Measurements from ENCODE around the gene OR9A4.
"Not testable (repeated sequence)": the region's sequence is repeated elsewhere in the genome, so short reads cannot be mapped to it uniquely, and the experiment has no call there.

The OR9A4 gene

GRCh38 chr7:141916099-141916498 lies at the start of gene OR9A4:
TSS of gene OR9A4 (plus strand) at chr7:141916399. CDS start at chr7:141918876, 2,477 bp downstream.
- no peak for DNase-seq (ENCODE audit: low read depth)

DNA sequence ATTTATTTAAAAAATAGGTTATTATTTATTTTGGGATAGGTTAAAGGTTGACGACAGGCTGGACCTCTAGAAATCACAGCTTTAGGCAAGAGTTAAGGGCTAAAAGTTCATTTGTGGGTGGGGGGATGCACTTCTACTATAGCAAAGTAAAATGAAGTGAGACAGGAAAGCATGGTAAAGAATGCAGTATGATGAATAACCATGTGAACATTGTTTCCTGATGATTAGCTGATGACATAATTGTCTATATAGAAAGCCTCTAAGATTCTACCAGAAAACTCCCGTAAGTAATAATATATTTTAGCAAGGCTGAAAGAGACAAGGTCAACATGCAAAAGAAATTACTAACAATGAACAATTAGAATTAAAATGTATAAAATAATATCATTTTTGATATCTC lies 49.2 kb upstream of the OR9A4 start:
- DNase-seq (ENCODE audit: low read depth) = no peak

DNA sequence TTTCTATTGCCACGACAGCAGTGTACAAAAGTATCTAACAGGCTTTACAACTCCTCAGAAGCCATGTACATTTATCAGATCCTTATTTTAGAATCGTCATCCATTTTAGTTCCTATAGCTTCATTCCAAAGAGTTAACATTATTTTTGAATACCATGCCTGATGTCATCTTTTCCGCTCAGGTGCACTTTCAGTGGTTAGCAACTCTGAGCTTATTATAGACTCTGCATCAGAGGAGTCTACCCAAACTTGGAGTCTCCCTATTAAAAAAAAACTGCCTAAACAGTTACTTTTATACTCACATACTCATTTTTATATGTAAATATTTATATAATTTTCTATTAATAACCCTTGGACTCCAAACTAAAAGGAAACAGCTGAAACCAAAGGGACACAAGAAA lies 43.3 kb upstream of the OR9A4 start:
- DNase-seq (ENCODE audit: low read depth) = no peak

DNA sequence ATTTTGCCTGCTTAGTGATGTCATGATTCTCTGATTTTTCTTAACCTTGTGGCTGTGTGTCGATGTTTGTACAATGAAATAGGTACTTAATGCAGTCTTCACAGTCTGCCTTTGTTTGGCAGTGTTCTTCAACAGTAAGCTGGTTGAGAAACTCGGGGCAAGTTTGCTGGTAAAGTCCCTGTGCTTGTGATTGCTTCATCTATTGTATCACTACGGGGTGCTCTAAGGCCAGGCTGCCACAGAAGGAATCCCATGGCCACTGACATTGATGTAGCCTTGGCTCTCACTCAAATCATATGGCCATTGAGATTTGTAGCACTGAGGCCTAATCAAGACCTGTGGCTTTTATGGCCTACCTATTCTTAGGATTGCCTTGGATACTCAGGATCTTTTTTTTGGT lies 41.4 kb upstream of the OR9A4 start:
- DNase-seq (ENCODE audit: low read depth) = no peak

DNA sequence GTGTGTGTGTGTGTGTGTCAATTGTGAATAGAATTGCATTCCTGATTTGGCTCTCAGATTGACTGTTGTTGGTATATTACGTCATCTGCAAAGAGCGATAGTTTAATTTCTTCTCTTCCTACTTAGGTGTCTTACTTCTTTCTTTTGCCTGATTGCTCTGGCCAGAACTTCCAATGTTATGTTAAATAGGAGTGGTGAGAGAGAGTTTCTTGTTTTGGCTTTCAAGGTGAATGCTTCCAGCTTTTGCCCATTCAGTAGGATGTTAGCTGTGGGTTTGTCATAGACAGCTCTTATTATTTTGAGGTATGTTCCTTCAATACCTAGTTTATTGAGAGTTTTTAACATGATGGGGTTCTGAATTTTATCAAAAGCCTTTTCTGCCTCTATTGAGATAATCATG lies 40.7 kb upstream of the OR9A4 start:
- no peak for DNase-seq (ENCODE audit: low read depth)

GRCh38 chr7:141876371-141876770 lies 39.8 kb upstream of the OR9A4 start:
- DNase-seq (ENCODE audit: low read depth) = no peak

GRCh38 chr7:141877365-141877764 lies 38.8 kb upstream of the OR9A4 start:
- no peak for DNase-seq (ENCODE audit: low read depth)

- no peak for DNase-seq (ENCODE audit: low read depth)
Observed at GRCh38 chr7:141880960-141881359, 35.2 kb upstream of the OR9A4 start.

- no peak for DNase-seq (ENCODE audit: low read depth)
Observed at GRCh38 chr7:141884539-141885225, 31.5 kb upstream of the OR9A4 start.

- no peak for DNase-seq (ENCODE audit: low read depth)
Observed at GRCh38 chr7:141889321-141889720, 26.9 kb upstream of the OR9A4 start.

GRCh38 chr7:141891336-141891735 lies 24.9 kb upstream of the OR9A4 start:
- DNase-seq (ENCODE audit: low read depth) = no peak

GRCh38 chr7:141899366-141899765 lies 16.8 kb upstream of the OR9A4 start:
- DNase-seq (ENCODE audit: low read depth) = not testable (repeated sequence)

- DNase-seq (ENCODE audit: low read depth) = no peak
Observed at GRCh38 chr7:141906285-141906684, 9.9 kb upstream of the OR9A4 start.

- DNase-seq (ENCODE audit: low read depth) = no peak
Observed at GRCh38 chr7:141911391-141911790, 4.8 kb upstream of the OR9A4 start.

DNA sequence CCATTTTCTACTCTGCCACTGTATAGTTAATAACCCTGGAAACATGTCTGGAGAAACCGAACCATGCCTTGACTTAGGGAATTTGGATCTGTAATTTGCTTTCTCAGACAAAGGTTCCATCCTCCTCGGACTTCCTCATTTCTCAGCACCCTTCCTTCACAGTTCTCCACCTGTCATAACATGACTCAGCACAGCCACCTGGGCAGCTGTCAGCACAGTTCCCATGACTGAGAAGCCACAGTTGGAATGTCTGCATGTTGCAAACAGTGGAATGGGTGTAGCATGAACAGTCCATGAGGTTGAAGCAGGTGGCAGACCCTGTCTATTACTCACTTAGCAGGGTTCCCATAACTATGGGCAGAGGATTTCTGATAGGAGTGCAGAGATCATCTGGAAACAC lies 634 bp upstream of the OR9A4 start:
- no peak for DNase-seq (ENCODE audit: low read depth)

GRCh38 chr7:141920281-141920680 lies 4.1 kb downstream of the OR9A4 start:
- DNase-seq (ENCODE audit: low read depth) = no peak

DNA sequence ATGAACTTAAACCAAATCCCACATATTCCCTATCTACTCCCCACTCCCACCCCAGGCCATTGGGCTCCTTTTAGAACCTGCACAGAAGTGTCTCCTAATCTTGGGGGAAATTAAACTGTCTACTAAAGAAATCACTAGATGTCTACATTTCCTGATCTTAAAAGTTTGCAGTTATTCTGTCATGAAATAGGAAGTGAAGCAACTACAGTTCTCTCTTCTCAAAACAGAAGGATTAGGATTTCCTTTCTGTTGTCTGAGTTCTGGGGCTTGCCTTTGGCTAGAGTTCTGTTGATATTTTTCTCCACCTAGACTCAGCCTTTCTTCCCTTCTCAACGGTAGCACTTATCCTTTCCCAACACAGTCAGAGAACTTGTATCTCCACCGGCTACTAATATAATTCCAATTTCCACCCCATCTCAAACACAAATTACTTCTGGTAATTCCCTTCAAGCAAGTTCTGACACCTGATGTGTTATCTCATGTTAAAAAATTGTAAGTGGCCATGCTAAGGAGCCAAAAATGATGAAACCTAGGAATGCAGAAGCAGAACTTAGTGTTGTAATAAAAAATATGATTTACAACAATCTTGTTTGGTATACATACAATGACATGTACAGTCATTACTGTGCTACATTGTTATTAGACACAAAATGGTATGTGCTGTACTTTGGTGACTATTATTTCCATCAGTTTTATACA lies 12.1 kb downstream of the OR9A4 start:
- no peak for DNase-seq (ENCODE audit: low read depth)

DNA sequence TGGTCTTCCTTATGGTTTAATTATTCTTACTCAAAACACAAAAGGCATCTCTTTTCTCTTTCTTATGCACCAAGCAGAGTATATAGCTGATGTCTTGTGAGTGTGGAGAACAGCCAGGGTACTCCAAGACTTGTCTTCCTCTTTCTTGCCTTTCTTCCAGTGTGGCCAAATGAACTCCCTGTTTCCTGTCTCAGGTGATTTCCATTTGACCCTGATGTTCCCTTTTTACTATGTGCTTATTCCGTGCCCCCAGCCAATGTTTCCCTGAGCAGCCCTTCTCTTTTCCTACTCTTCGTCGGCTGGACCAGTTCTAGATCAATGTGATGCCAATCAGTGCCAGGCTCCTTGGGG lies 12.6 kb downstream of the OR9A4 start:
- no peak for DNase-seq (ENCODE audit: low read depth)

GRCh38 chr7:141930211-141930610 lies 14.0 kb downstream of the OR9A4 start:
- DNase-seq (ENCODE audit: low read depth) = no peak

- no peak for DNase-seq (ENCODE audit: low read depth)
Observed at GRCh38 chr7:141941075-141941474, 24.9 kb downstream of the OR9A4 start.

DNA sequence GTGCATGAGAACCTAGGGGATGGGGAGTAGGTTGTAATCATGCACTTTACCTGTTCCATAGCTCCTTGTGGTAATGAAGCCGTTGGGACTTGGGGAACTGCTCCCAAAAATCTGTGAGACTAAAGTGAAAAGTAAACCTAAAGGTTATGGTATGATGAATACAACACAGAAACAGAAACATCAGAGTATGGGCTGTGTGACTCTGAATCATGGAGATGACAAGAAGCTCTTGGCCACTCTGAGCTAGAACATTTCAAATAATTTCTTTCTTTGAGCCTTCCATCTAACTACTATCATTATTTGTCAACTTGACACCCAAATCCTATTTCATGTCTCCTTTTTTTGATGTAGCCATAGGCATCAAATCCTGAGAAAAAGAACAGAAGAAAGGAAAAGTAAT lies 27.6 kb downstream of the OR9A4 start:
- DNase-seq (ENCODE audit: low read depth) = no peak

- DNase-seq (ENCODE audit: low read depth) = no peak
Observed at GRCh38 chr7:141944811-141945210, 28.6 kb downstream of the OR9A4 start.

- DNase-seq (ENCODE audit: low read depth) = no peak
Observed at GRCh38 chr7:141945356-141945755, 29.2 kb downstream of the OR9A4 start.

DNA sequence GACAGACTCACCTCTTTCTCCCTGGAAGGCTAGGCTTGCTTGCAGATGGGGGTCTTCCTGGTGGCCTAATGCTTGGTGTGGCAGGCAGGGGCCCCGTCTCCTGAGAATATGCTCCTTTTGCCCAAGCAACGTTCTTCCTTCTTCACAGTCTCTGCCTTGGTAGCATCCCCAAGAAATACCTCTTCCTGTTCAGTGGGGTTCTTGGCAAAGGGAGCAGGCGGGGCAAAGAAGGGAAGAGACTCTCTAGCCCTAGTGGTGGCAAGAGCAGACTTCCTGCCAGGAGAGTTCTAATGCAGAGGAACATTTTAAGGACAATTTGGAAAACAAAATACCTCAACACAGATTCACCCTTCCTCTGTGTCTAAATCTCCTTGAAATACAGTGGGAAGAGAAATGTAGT lies 30.6 kb downstream of the OR9A4 start, which contains the start of gene CLEC5A:
Gene CLEC5A, minus strand, starts transcription at position 179 of the 400 bp plus-strand sequence. CDS start 682 bp downstream, outside the sequence.
- no peak for DNase-seq (ENCODE audit: low read depth)
